ENCODE data around the gene TTLL5. TPM values are rescaled to one million over a fixed set of nuclear protein-coding genes. Genes with fewer than 3 reads are reported as not detected.
"Not testable (repeated sequence)": the region's sequence is repeated elsewhere in the genome, so short reads cannot be mapped to it uniquely, and the experiment has no call there.

Gene TTLL5
- total RNA-seq, 1 donor from 2014 or later, result 43.1 TPM

- no peak for TF ChIP-seq CTCF (IDR thresholded peaks at IDR 0.05; ENCODE audit: partially characterized antibody, unreplicated experiment)
- Mint-ChIP-seq H3K27ac (ENCODE audit: unreplicated experiment) (no peak overlapping the region), H3K9me3 (ENCODE audit: unreplicated experiment) (no peaks in the 10 kb centered on the region), H3K4me1 (ENCODE audit: low read depth, unreplicated experiment) (no peaks in the 10 kb centered on the region), H3K36me3 (ENCODE audit: unreplicated experiment) (no peaks in the 10 kb centered on the region), H3K4me3 (ENCODE audit: unreplicated experiment) (no peak overlapping the region), H3K27me3 (ENCODE audit: unreplicated experiment) (no peaks in the 10 kb centered on the region)
- DNase-seq, result no peak
Observed at GRCh38 chr14:75845136-75845804, 184.2 kb downstream of the TTLL5 start.

GRCh38 chr14:75846694-75847093 is 185.6 kb downstream of the TTLL5 start:
- not testable (repeated sequence) for H3K36me3 Mint-ChIP-seq (ENCODE audit: unreplicated experiment); H3K4me3 Mint-ChIP-seq (ENCODE audit: unreplicated experiment); H3K9me3 Mint-ChIP-seq (ENCODE audit: unreplicated experiment); H3K27ac Mint-ChIP-seq (ENCODE audit: unreplicated experiment); DNase-seq; H3K4me1 Mint-ChIP-seq (ENCODE audit: low read depth, unreplicated experiment); H3K27me3 Mint-ChIP-seq (ENCODE audit: unreplicated experiment)

GRCh38 chr14:75847584-75847983 is 186.5 kb downstream of the TTLL5 start:
- Mint-ChIP-seq H3K27ac (ENCODE audit: unreplicated experiment) (no peak overlapping the region), H3K36me3 (ENCODE audit: unreplicated experiment) (no peaks in the 10 kb centered on the region), H3K9me3 (ENCODE audit: unreplicated experiment) (no peaks in the 10 kb centered on the region), H3K4me1 (ENCODE audit: low read depth, unreplicated experiment) (no peaks in the 10 kb centered on the region), H3K27me3 (ENCODE audit: unreplicated experiment) (no peaks in the 10 kb centered on the region), H3K4me3 (ENCODE audit: unreplicated experiment) (no peak overlapping the region)
- TF ChIP-seq CTCF (IDR thresholded peaks at IDR 0.05; ENCODE audit: partially characterized antibody, unreplicated experiment), result no peak
- DNase-seq, result no peak

- no peaks in the 10 kb centered on the region for H3K36me3 Mint-ChIP-seq (ENCODE audit: unreplicated experiment)
- TF ChIP-seq CTCF (IDR thresholded peaks at IDR 0.05; ENCODE audit: partially characterized antibody, unreplicated experiment), result no peak
- H3K27me3 Mint-ChIP-seq (ENCODE audit: unreplicated experiment), result no peaks in the 10 kb centered on the region
- no peak overlapping the region for H3K27ac Mint-ChIP-seq (ENCODE audit: unreplicated experiment)
- no peak for DNase-seq
- H3K4me3 Mint-ChIP-seq (ENCODE audit: unreplicated experiment), result no peak overlapping the region
- no peaks in the 10 kb centered on the region for H3K9me3 Mint-ChIP-seq (ENCODE audit: unreplicated experiment)
- no peaks in the 10 kb centered on the region for H3K4me1 Mint-ChIP-seq (ENCODE audit: low read depth, unreplicated experiment)
Observed at GRCh38 chr14:75848167-75848913, 187.3 kb downstream of the TTLL5 start.

- H3K27ac Mint-ChIP-seq (ENCODE audit: unreplicated experiment), result no peak overlapping the region
Observed at GRCh38 chr14:75849300-75849895, 188.4 kb downstream of the TTLL5 start.

More at GRCh38 chr14:75849300-75849895, 188.4 kb downstream of the TTLL5 start:
- Mint-ChIP-seq H3K36me3 (ENCODE audit: unreplicated experiment) (no peaks in the 10 kb centered on the region), H3K9me3 (ENCODE audit: unreplicated experiment) (no peaks in the 10 kb centered on the region), H3K27me3 (ENCODE audit: unreplicated experiment) (no peaks in the 10 kb centered on the region), H3K4me1 (ENCODE audit: low read depth, unreplicated experiment) (no peaks in the 10 kb centered on the region), H3K4me3 (ENCODE audit: unreplicated experiment) (no peak overlapping the region)
- TF ChIP-seq CTCF (IDR thresholded peaks at IDR 0.05; ENCODE audit: partially characterized antibody, unreplicated experiment), result no peak
- DNase-seq, result no peak
